ENCODE data around the gene HIVEP3.

HIVEP3 gene

GRCh38 chr1:41509270-41509671, 409.5 kb downstream of the HIVEP3 start:
- TF ChIP-seq CTCF (IDR thresholded peaks at IDR 0.05; ENCODE audit: low read depth, low read length) (no peak), MAX (IDR thresholded peaks at IDR 0.05; ENCODE audit: low read depth, low read length) (no peak), POLR2A (IDR thresholded peaks at IDR 0.05; ENCODE audit: extremely low read depth, insufficient read length) (no peak), MYC (IDR thresholded peaks at IDR 0.05; ENCODE audit: low read depth, low read length) (no peak)
- H3K4me3 ChIP-seq (ENCODE audit: low read depth, low read length) = no peak overlapping the region
- peak; percentile 49 for DNase-seq (ENCODE audit: low read depth)

GRCh38 chr1:41508290-41508689, 410.4 kb downstream of the HIVEP3 start:
- DNase-seq (ENCODE audit: low read depth) = no peak
- H3K4me3 ChIP-seq (ENCODE audit: low read depth, low read length) = no peak overlapping the region
- TF ChIP-seq CTCF (IDR thresholded peaks at IDR 0.05; ENCODE audit: low read depth, low read length) (no peak), MYC (IDR thresholded peaks at IDR 0.05; ENCODE audit: low read depth, low read length) (no peak), MAX (IDR thresholded peaks at IDR 0.05; ENCODE audit: low read depth, low read length) (no peak), POLR2A (IDR thresholded peaks at IDR 0.05; ENCODE audit: extremely low read depth, insufficient read length) (no peak)

GRCh38 chr1:41507836-41508235, 410.9 kb downstream of the HIVEP3 start:
- no peak for DNase-seq (ENCODE audit: low read depth)
- no peak overlapping the region for H3K4me3 ChIP-seq (ENCODE audit: low read depth, low read length)
- TF ChIP-seq MYC (IDR thresholded peaks at IDR 0.05; ENCODE audit: low read depth, low read length) (no peak), CTCF (IDR thresholded peaks at IDR 0.05; ENCODE audit: low read depth, low read length) (no peak), MAX (IDR thresholded peaks at IDR 0.05; ENCODE audit: low read depth, low read length) (no peak), POLR2A (IDR thresholded peaks at IDR 0.05; ENCODE audit: extremely low read depth, insufficient read length) (no peak)

- no peak overlapping the region for H3K4me3 ChIP-seq (ENCODE audit: low read depth, low read length)
- no peak for TF ChIP-seq MYC (IDR thresholded peaks at IDR 0.05; ENCODE audit: low read depth, low read length)
- TF ChIP-seq CTCF (IDR thresholded peaks at IDR 0.05; ENCODE audit: low read depth, low read length) = no peak
- no peak for DNase-seq (ENCODE audit: low read depth)
Measured at GRCh38 chr1:41507110-41507720, 411.5 kb downstream of the HIVEP3 start.

GRCh38 chr1:41504114-41505035, 414.3 kb downstream of the HIVEP3 start:
- TF ChIP-seq CTCF (IDR thresholded peaks at IDR 0.05; ENCODE audit: low read depth, low read length) (no peak), MYC (IDR thresholded peaks at IDR 0.05; ENCODE audit: low read depth, low read length) (no peak), POLR2A (IDR thresholded peaks at IDR 0.05; ENCODE audit: extremely low read depth, insufficient read length) (no peak), MAX (IDR thresholded peaks at IDR 0.05; ENCODE audit: low read depth, low read length) (no peak)
- no peak overlapping the region for H3K4me3 ChIP-seq (ENCODE audit: low read depth, low read length)
- no peak for DNase-seq (ENCODE audit: low read depth)
